ENCODE measurements around the gene HSPG2. TPM values are rescaled to one million over a fixed set of nuclear protein-coding genes. Genes with fewer than 3 reads are reported as not detected.
"Not testable (repeated sequence)": the region's sequence is repeated elsewhere in the genome, so short reads cannot be mapped to it uniquely, and the experiment has no call there.

Gene HSPG2
- total RNA-seq, 1 experiment from 2014 or later, result 235 TPM

- peak; percentile 57 for DNase-seq (ENCODE audit: low spot score)
Measured at GRCh38 chr1:21913763-21914162, 23.3 kb downstream of the HSPG2 start.

GRCh38 chr1:21913258-21913657 lies 23.9 kb downstream of the HSPG2 start:
- no peak for DNase-seq (ENCODE audit: low spot score)

- no peak for DNase-seq (ENCODE audit: low spot score)
Measured at GRCh38 chr1:21912038-21912758, 24.9 kb downstream of the HSPG2 start.

GRCh38 chr1:21911205-21912001 lies 25.7 kb downstream of the HSPG2 start:
- DNase-seq (ENCODE audit: low spot score), result peak; percentile 54

- DNase-seq (ENCODE audit: low spot score), result no peak
Measured at GRCh38 chr1:21910558-21911204, 26.4 kb downstream of the HSPG2 start.

GRCh38 chr1:21909787-21910503 lies 27.2 kb downstream of the HSPG2 start:
- DNase-seq (ENCODE audit: low spot score), result peak; percentile 86

- DNase-seq (ENCODE audit: low spot score), result no peak
Measured at GRCh38 chr1:21909286-21909759, 27.8 kb downstream of the HSPG2 start.

- DNase-seq (ENCODE audit: low spot score), result not testable (repeated sequence)
Measured at GRCh38 chr1:21907737-21908534, 29.2 kb downstream of the HSPG2 start.

- DNase-seq (ENCODE audit: low spot score), result no peak
Measured at GRCh38 chr1:21907079-21907418, 30.1 kb downstream of the HSPG2 start.

GRCh38 chr1:21906173-21907078 lies 30.7 kb downstream of the HSPG2 start:
- no peak for DNase-seq (ENCODE audit: low spot score)

GRCh38 chr1:21904704-21905520 lies 32.2 kb downstream of the HSPG2 start:
- peak; percentile 97 for DNase-seq (ENCODE audit: low spot score)

GRCh38 chr1:21904454-21904703 lies 32.7 kb downstream of the HSPG2 start:
- peak; percentile 84 for DNase-seq (ENCODE audit: low spot score)

- DNase-seq (ENCODE audit: low spot score), result peak; percentile 29
Measured at GRCh38 chr1:21903638-21904453, 33.3 kb downstream of the HSPG2 start.

GRCh38 chr1:21902026-21903012 lies 34.8 kb downstream of the HSPG2 start:
- DNase-seq (ENCODE audit: low spot score), result no peak

- DNase-seq (ENCODE audit: low spot score), result no peak
Measured at GRCh38 chr1:21901473-21901847, 35.6 kb downstream of the HSPG2 start.

- DNase-seq (ENCODE audit: low spot score), result no peak
Measured at GRCh38 chr1:21900766-21901472, 36.2 kb downstream of the HSPG2 start.

- DNase-seq (ENCODE audit: low spot score), result no peak
Measured at GRCh38 chr1:21899987-21900386, 37.1 kb downstream of the HSPG2 start.

Measured in HT-29 (cell line).